ENCODE data around the gene GPSM1. TPM values are rescaled to one million over a fixed set of nuclear protein-coding genes. Genes with fewer than 3 reads are reported as not detected.

GPSM1 gene
- total RNA-seq, 1 experiment from 2014 or later, result 24.7 TPM

DNA sequence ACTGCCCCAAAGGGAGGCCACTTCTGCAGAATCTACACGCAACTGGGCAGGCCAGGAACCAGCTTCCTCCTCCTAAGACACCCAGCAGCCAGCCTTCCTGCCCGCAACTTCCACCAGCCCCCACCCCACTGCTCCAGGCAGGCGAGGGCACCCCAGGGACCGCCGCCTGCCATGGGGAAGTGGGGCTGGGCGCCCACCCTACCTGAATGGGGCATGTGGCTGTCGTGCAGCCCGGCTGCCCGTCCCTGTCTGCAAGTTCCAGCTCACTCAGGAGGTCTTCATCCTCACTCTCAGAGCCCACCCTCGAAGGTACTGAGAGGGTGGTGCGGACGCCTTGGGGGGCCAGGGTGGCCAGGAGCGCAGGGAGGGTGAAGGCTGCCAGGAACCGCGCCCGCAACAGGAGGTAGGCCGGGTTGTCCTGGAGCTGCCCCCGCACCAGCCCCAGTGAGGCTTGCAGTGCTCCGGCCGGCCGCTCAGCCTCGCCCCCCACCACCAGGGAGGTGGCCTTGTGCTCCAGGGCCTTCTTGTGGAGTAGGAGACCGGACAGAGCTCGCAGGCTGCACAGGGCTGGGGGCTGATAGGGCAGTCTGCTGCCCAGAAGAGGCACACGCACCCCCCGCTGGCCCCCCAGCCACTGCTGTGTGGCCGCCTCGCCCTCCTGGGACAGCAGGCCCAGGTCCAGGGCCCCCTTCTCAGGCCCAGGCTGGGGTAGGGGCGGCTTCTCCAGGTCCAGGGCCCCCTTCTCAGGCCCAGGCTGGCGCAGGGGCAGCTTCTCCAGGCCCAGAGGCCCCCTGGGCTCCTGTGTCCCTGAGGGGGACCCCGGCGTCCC is 50.2 kb downstream of the GPSM1 start:
- no peak overlapping the region for H4K91ac ChIP-seq (ENCODE audit: insufficient read length, low read depth, low read length)
- no CpG with 5 or more reads among the region's 32 CpGs for WGBS (ENCODE audit: extremely low coverage, insufficient read length, low lambda C conversion rate)

More for the DNA sequence above, 50.2 kb downstream of the GPSM1 start:
- no peak overlapping the region for H3K18ac ChIP-seq (ENCODE audit: insufficient read length, low read depth, low read length)
- no peak overlapping the region for H4K8ac ChIP-seq (replicated peaks; ENCODE audit: insufficient read length, low read depth, low read length)
- Mint-ChIP-seq H3K27ac (no peak overlapping the region), H3K36me3 (ENCODE audit: insufficient read depth in 1 of 3, low read depth in 3 of 3) (peaks cover 2 to 32% (median 16%) of the 10 kb centered on the region in 3 experiments; a peak in 5 of 7 replicates), H3K4me3 (no peak overlapping the region), H3K4me1 (peaks cover 0 to 5% of the 10 kb centered on the region in 2 experiments; a peak in 1 of 4 replicates), H3K9me3 (no peaks in the 10 kb centered on the region), H3K27me3 (ENCODE audit: low read depth) (no peaks in the 10 kb centered on the region)
- H2BK5ac ChIP-seq (ENCODE audit: insufficient read length, low read length), result no peak overlapping the region
- no peak overlapping the region for H2BK12ac ChIP-seq (ENCODE audit: insufficient read length, low read depth, low read length)
- no peaks in the 10 kb centered on the region for H3K27me3 ChIP-seq (ENCODE audit: insufficient read depth, low read length)
- no peaks in the 10 kb centered on the region for H3K23me2 ChIP-seq (ENCODE audit: insufficient read length, low read depth, low read length, poor library complexity, severe bottlenecking)
- H2AFZ ChIP-seq (ENCODE audit: low read length), result no peak overlapping the region
- H2AK5ac ChIP-seq (ENCODE audit: insufficient read length, low read length), result no peak overlapping the region
- no peak overlapping the region for H3K27ac ChIP-seq (ENCODE audit: insufficient read length, low read depth, low read length)
- TF ChIP-seq, protein P1, sequence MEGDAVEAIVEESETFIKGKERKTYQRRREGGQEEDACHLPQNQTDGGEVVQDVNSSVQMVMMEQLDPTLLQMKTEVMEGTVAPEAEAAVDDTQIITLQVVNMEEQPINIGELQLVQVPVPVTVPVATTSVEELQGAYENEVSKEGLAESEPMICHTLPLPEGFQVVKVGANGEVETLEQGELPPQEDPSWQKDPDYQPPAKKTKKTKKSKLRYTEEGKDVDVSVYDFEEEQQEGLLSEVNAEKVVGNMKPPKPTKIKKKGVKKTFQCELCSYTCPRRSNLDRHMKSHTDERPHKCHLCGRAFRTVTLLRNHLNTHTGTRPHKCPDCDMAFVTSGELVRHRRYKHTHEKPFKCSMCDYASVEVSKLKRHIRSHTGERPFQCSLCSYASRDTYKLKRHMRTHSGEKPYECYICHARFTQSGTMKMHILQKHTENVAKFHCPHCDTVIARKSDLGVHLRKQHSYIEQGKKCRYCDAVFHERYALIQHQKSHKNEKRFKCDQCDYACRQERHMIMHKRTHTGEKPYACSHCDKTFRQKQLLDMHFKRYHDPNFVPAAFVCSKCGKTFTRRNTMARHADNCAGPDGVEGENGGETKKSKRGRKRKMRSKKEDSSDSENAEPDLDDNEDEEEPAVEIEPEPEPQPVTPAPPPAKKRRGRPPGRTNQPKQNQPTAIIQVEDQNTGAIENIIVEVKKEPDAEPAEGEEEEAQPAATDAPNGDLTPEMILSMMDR (conservative IDR thresholded peaks at IDR 0.05), result no peak
- H3K9me3 ChIP-seq (ENCODE audit: control insufficient read depth, low read depth, low read length), result no peaks in the 10 kb centered on the region
- DNase-seq, result no peak
- no peak overlapping the region for H3K23ac ChIP-seq (ENCODE audit: insufficient read length, low read depth, low read length)
- no peak overlapping the region for H3T11ph ChIP-seq (ENCODE audit: low read length)
- H4K5ac ChIP-seq (ENCODE audit: insufficient read length, low read depth, low read length), result no peak overlapping the region
- H2BK120ac ChIP-seq (ENCODE audit: low read depth, low read length, poor library complexity, severe bottlenecking), result no peak overlapping the region
- no peak overlapping the region for H3K9ac ChIP-seq (ENCODE audit: extremely low read depth, insufficient read length, low read length)
- H3K4me2 ChIP-seq (ENCODE audit: insufficient read depth, insufficient read length, low read length), result no peak overlapping the region
- no peak overlapping the region for H3K14ac ChIP-seq (ENCODE audit: insufficient read depth, low read length)
- H2BK20ac ChIP-seq (ENCODE audit: low read depth, low read length, poor library complexity, severe bottlenecking), result no peak overlapping the region
- no peaks in the 10 kb centered on the region for H3K4me1 ChIP-seq (ENCODE audit: insufficient read depth, low read length)
- H2BK15ac ChIP-seq (ENCODE audit: low read depth, low read length), result no peak overlapping the region
- H3K56ac ChIP-seq (ENCODE audit: insufficient read length, low read depth, low read length), result no peak overlapping the region
- no peaks in the 10 kb centered on the region for H3K79me2 ChIP-seq (ENCODE audit: insufficient read depth, low read length)
- H4K20me1 ChIP-seq (ENCODE audit: control insufficient read depth, insufficient read depth, insufficient read length), result no peaks in the 10 kb centered on the region
- no peak overlapping the region for H3K4ac ChIP-seq (ENCODE audit: low read depth, low read length)
- no peaks in the 10 kb centered on the region for H3K79me1 ChIP-seq (ENCODE audit: insufficient read depth, low read depth, low read length, poor library complexity, severe bottlenecking)
